Mesendoderm (in vitro differentiated cells): ENCODE measurements around the gene AFAP1.

Experiments
- DNase-seq: peaks from one replicate; pipeline ENCODE4 v3.0.0; 2013
- H2AK5ac ChIP-seq: 2 replicates; pipeline ENCODE4 v1.6.1; 2013; ENCODE audit warnings: low read length, inconsistent platforms
- H2BK120ac ChIP-seq: 2 replicates; pipeline ENCODE4 v1.6.1; 2013; ENCODE audit warnings: low read depth, mild to moderate bottlenecking, low read length, moderate library complexity, mixed read lengths
- H2BK15ac ChIP-seq: replicated peaks from 2 replicates; pipeline ENCODE4 v1.6.1; 2013; ENCODE audit warnings: low read depth, mild to moderate bottlenecking, moderate library complexity
- H2BK5ac ChIP-seq: 2 replicates; pipeline ENCODE4 v1.6.1; 2013; ENCODE audit warnings: low read length, inconsistent platforms
- H3K18ac ChIP-seq: 2 replicates; pipeline ENCODE4 v1.6.1; 2013; ENCODE audit warnings: mild to moderate bottlenecking, low read length, mixed read lengths
- H3K23ac ChIP-seq: one replicate; pipeline ENCODE4 v1.6.1; 2013; ENCODE audit warnings: low read length
- H3K27ac ChIP-seq: 2 replicates; pipeline ENCODE4 v1.5.1; 2013; ENCODE audit warnings: low read depth, mild to moderate bottlenecking, inconsistent platforms, low read length, moderate library complexity
- H3K27me3 ChIP-seq: 2 replicates; pipeline ENCODE4 v1.6.1; 2013; ENCODE audit warnings: low read length, control low read depth, mild to moderate bottlenecking, inconsistent platforms; ENCODE audit not compliant: insufficient read depth, poor library complexity
- H3K36me3 ChIP-seq: 2 replicates; pipeline ENCODE4 v1.6.1; 2013; ENCODE audit warnings: low read length, inconsistent platforms; ENCODE audit not compliant: control insufficient read depth, insufficient read depth
- H3K4ac ChIP-seq: one replicate; pipeline ENCODE4 v1.6.1; 2013; ENCODE audit warnings: low read depth, mild to moderate bottlenecking, low read length, moderate library complexity
- H3K4me1 ChIP-seq: 2 replicates; pipeline ENCODE4 v1.6.1; 2013; ENCODE audit warnings: low read depth, low read length, inconsistent platforms; ENCODE audit not compliant: control insufficient read depth
- H3K4me2 ChIP-seq: 2 replicates; pipeline ENCODE4 v1.6.1; 2013; ENCODE audit warnings: low read length
- H3K4me3 ChIP-seq: 2 replicates; pipeline ENCODE4 v1.5.1; 2013; ENCODE audit warnings: mild to moderate bottlenecking, low read length
- H3K56ac ChIP-seq: one replicate; pipeline ENCODE4 v1.6.1; 2013; ENCODE audit warnings: low read length
- H3K79me1 ChIP-seq: 2 replicates; pipeline ENCODE4 v1.6.1; 2013; ENCODE audit warnings: low read length, inconsistent platforms
- H3K79me2 ChIP-seq: 2 replicates; pipeline ENCODE4 v1.6.1; 2013; ENCODE audit warnings: mild to moderate bottlenecking, low read length; ENCODE audit not compliant: control insufficient read depth, insufficient read depth
- H3K9ac ChIP-seq: 2 replicates; pipeline ENCODE4 v1.6.1; 2013; ENCODE audit warnings: low read length, inconsistent platforms
- H4K5ac ChIP-seq: one replicate; pipeline ENCODE4 v1.6.1; 2013; ENCODE audit warnings: low read length
- H4K8ac ChIP-seq: one replicate; pipeline ENCODE4 v1.6.1; 2013; ENCODE audit warnings: low read depth, mild to moderate bottlenecking, control low read depth, low read length, moderate library complexity
- WGBS: extraction: QIAGEN DNeasy Blood & Tissue Kit; methylation state at CpG from one replicate; pipeline ENCODE4 v1.1.7; 2013; ENCODE audit warnings: low lambda C conversion rate, missing lambda C conversion rate; ENCODE audit not compliant: insufficient coverage; ENCODE audit errors: extremely low coverage; 5-methylcytosine and 5-hydroxymethylcytosine counted together

Gene AFAP1

GRCh38 chr4:7812231-7812857 is 127.3 kb downstream of the AFAP1 start:
- H3K36me3 ChIP-seq, result peaks cover 5% of the 10 kb centered on the region
- no peak overlapping the region for H2BK120ac ChIP-seq
- H3K56ac ChIP-seq, result no peak overlapping the region
- no peak overlapping the region for H2AK5ac ChIP-seq
- no peak overlapping the region for H3K23ac ChIP-seq
- no peak overlapping the region for H2BK15ac ChIP-seq
- H3K4ac ChIP-seq, result no peak overlapping the region
- H3K27ac ChIP-seq, result no peak overlapping the region
- no CpG with 5 or more reads among the region's 18 CpGs for WGBS
- H4K5ac ChIP-seq, result no peak overlapping the region
- DNase-seq, result no peak
- no peaks in the 10 kb centered on the region for H3K79me1 ChIP-seq
- H3K27me3 ChIP-seq, result no peaks in the 10 kb centered on the region
- no peaks in the 10 kb centered on the region for H3K79me2 ChIP-seq
- no peaks in the 10 kb centered on the region for H3K4me1 ChIP-seq
- H4K8ac ChIP-seq, result no peak overlapping the region
- H3K4me2 ChIP-seq, result no peak overlapping the region
- no peak overlapping the region for H3K9ac ChIP-seq
- no peak overlapping the region for H2BK5ac ChIP-seq
- no peak overlapping the region for H3K4me3 ChIP-seq
- H3K18ac ChIP-seq, result no peak overlapping the region

- Histone ChIP-seq H3K4me2 (no peak overlapping the region), H3K56ac (no peak overlapping the region), H3K4me1 (no peaks in the 10 kb centered on the region), H3K79me2 (no peaks in the 10 kb centered on the region), H4K8ac (no peak overlapping the region), H3K18ac (no peak overlapping the region), H3K4me3 (no peak overlapping the region), H2BK120ac (no peak overlapping the region), H3K9ac (no peak overlapping the region), H2BK5ac (no peak overlapping the region), H3K27me3 (no peaks in the 10 kb centered on the region), H3K4ac (no peak overlapping the region), H2AK5ac (no peak overlapping the region), H2BK15ac (no peak overlapping the region), H3K23ac (no peak overlapping the region), H3K36me3 (peaks cover 5% of the 10 kb centered on the region), H3K27ac (no peak overlapping the region), H4K5ac (no peak overlapping the region), H3K79me1 (no peaks in the 10 kb centered on the region)
- WGBS, result no CpG with 5 or more reads among the region's 25 CpGs
- DNase-seq, result no peak
Observed at GRCh38 chr4:7811536-7812191, 128.0 kb downstream of the AFAP1 start.

DNA sequence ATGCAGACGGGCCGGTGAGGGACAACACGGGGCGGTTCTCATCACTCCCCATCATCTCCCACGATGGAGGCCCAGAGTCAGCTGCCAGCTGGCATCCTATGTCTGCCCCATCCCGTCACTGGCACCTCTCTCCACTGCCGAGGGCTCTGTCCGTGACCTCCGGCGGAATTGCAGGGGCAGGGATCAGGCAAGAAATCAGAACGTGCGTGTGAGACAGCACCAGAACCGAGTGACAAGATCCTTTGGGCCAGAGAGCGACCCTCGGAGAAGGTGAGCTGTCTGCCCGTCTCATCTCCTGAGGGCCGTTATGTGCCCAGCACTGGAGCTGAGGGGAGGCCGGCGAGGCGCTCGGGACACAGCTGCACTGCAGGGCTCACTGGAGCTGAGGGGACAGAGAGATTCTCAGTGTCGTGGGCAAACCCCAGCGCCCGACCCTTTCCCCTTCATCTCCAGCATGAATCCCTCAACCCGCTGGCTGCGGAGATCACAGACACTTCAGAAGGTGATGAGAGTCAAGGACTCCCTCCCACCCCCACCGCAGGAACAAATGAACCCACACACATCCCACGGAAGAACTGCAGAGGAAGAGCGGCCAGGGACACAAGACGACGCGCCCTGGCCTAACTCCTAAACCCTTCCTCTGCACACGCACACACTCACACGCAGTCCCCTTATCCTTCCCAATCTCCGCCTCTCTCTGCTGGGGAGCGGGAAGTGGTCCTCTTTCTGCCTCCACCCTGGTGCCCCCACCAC is 128.7 kb downstream of the AFAP1 start:
- Histone ChIP-seq H3K4ac (no peak overlapping the region), H2AK5ac (no peak overlapping the region), H4K8ac (no peak overlapping the region), H3K18ac (no peak overlapping the region), H2BK120ac (no peak overlapping the region), H3K23ac (no peak overlapping the region), H3K79me2 (no peaks in the 10 kb centered on the region), H3K4me1 (no peaks in the 10 kb centered on the region), H3K27me3 (no peaks in the 10 kb centered on the region), H3K79me1 (no peaks in the 10 kb centered on the region), H3K36me3 (peaks cover 5% of the 10 kb centered on the region), H3K27ac (no peak overlapping the region), H3K56ac (no peak overlapping the region), H4K5ac (no peak overlapping the region), H3K9ac (no peak overlapping the region), H2BK15ac (no peak overlapping the region), H3K4me3 (no peak overlapping the region), H3K4me2 (no peak overlapping the region), H2BK5ac (no peak overlapping the region)
- WGBS, result no CpG with 5 or more reads among the region's 36 CpGs
- DNase-seq, result no peak

- Histone ChIP-seq H3K23ac (no peak overlapping the region), H2BK5ac (no peak overlapping the region), H3K79me2 (no peaks in the 10 kb centered on the region), H3K27me3 (no peaks in the 10 kb centered on the region), H3K79me1 (no peaks in the 10 kb centered on the region), H3K27ac (no peak overlapping the region), H4K5ac (no peak overlapping the region), H3K4ac (no peak overlapping the region), H4K8ac (no peak overlapping the region), H3K18ac (no peak overlapping the region), H3K56ac (no peak overlapping the region), H3K9ac (no peak overlapping the region), H2BK120ac (no peak overlapping the region), H2BK15ac (no peak overlapping the region), H3K4me2 (no peak overlapping the region), H3K4me3 (no peak overlapping the region), H3K4me1 (no peaks in the 10 kb centered on the region), H3K36me3 (no peaks in the 10 kb centered on the region), H2AK5ac (no peak overlapping the region)
- no CpG with 5 or more reads among the region's 6 CpGs for WGBS
- no peak for DNase-seq
Observed at GRCh38 chr4:7808752-7809151, 130.9 kb downstream of the AFAP1 start.

- no peak overlapping the region for H4K5ac ChIP-seq
- H3K27me3 ChIP-seq, result no peaks in the 10 kb centered on the region
- H3K4me1 ChIP-seq, result no peaks in the 10 kb centered on the region
- no peaks in the 10 kb centered on the region for H3K79me2 ChIP-seq
- H3K56ac ChIP-seq, result no peak overlapping the region
- H3K23ac ChIP-seq, result no peak overlapping the region
- no peaks in the 10 kb centered on the region for H3K79me1 ChIP-seq
- no peak overlapping the region for H3K4me2 ChIP-seq
- H3K36me3 ChIP-seq, result no peaks in the 10 kb centered on the region
- no peak overlapping the region for H3K18ac ChIP-seq
- H2BK5ac ChIP-seq, result no peak overlapping the region
- no peak overlapping the region for H2AK5ac ChIP-seq
- no CpG with 5 or more reads among the region's 8 CpGs for WGBS
- no peak overlapping the region for H3K9ac ChIP-seq
- no peak overlapping the region for H2BK120ac ChIP-seq
- no peak overlapping the region for H4K8ac ChIP-seq
- H2BK15ac ChIP-seq, result no peak overlapping the region
- H3K4ac ChIP-seq, result no peak overlapping the region
- no peak overlapping the region for H3K4me3 ChIP-seq
- DNase-seq, result no peak
- H3K27ac ChIP-seq, result no peak overlapping the region
Observed at GRCh38 chr4:7808181-7808580, 131.5 kb downstream of the AFAP1 start.
